ENCODE data around the gene DKKL1. TPM values are rescaled to one million over a fixed set of nuclear protein-coding genes. Genes with fewer than 3 reads are reported as not detected.

Gene DKKL1
- total RNA-seq, 4 donors from 2014 or later, result not detected

GRCh38 chr19:49338691-49339300, 24.9 kb upstream of the DKKL1 start:
- peak in 1 of 2 donors; percentile 29 for DNase-seq (ENCODE audit: low spot score in 2 of 2)
- Histone ChIP-seq H3K27me3 (peaks cover 0 to 17% of the 10 kb centered on the region in 2 donors), H3K9me3 (no peaks in the 10 kb centered on the region), H3K27ac (peak overlapping the region in 1 of 4 donors; percentile 88), H3K4me3 (peak overlapping the region; percentile 23 to 58 (median 36)), H3K36me3 (peaks cover 0 to 32% (median 0%) of the 10 kb centered on the region in 3 donors), H3K4me1 (peaks cover 0 to 37% (median 8%) of the 10 kb centered on the region in 4 donors)
- WGBS, 2 donors, result 9 to 15% methylated on average over 25 to 30 of the region's 30 CpGs
- TF ChIP-seq CTCF (IDR thresholded peaks at IDR 0.05), result no peak
- no peak for TF ChIP-seq EP300 (IDR thresholded peaks at IDR 0.05)
- TF ChIP-seq POLR2A (IDR thresholded peaks at IDR 0.05), result no peak

- H3K4me3 ChIP-seq, result peak overlapping the region; percentile 23 to 58 (median 38)
- TF ChIP-seq CTCF (IDR thresholded peaks at IDR 0.05), result no peak
- peak in 1 of 2 donors; percentile 67 for TF ChIP-seq POLR2A (IDR thresholded peaks at IDR 0.05)
- TF ChIP-seq EP300 (IDR thresholded peaks at IDR 0.05), result peak; percentile 73 to 84
- H3K27ac ChIP-seq, result peak overlapping the region; percentile 56 to 88 (median 80)
- WGBS, 2 donors, result 15 to 17% methylated on average over 24 of the region's 47 CpGs
- peaks cover 0 to 37% (median 8%) of the 10 kb centered on the region in 4 donors for H3K4me1 ChIP-seq
- peaks cover 0 to 39% (median 0%) of the 10 kb centered on the region in 3 donors for H3K36me3 ChIP-seq
- no peaks in the 10 kb centered on the region for H3K9me3 ChIP-seq
- peak; percentile 73 to 77 for DNase-seq (ENCODE audit: low spot score in 2 of 2)
- peaks cover 0 to 17% of the 10 kb centered on the region in 2 donors for H3K27me3 ChIP-seq
These were observed 24.2 kb upstream of the DKKL1 start for GRCh38 chr19:49339301-49340068.

GRCh38 chr19:49340069-49340864, 23.4 kb upstream of the DKKL1 start:
- Histone ChIP-seq H3K9me3 (no peaks in the 10 kb centered on the region), H3K4me1 (peaks cover 0 to 37% (median 8%) of the 10 kb centered on the region in 4 donors), H3K27me3 (peaks cover 0 to 17% of the 10 kb centered on the region in 2 donors), H3K36me3 (peaks cover 0 to 47% (median 0%) of the 10 kb centered on the region in 3 donors), H3K4me3 (peak overlapping the region; percentile 23 to 58 (median 38)), H3K27ac (peak overlapping the region; percentile 68 to 88 (median 80))
- 20 to 26% methylated on average over 36 of the region's 36 CpGs for WGBS, 2 donors
- TF ChIP-seq POLR2A (IDR thresholded peaks at IDR 0.05) (no peak), EP300 (IDR thresholded peaks at IDR 0.05) (peak in 1 of 2 donors; percentile 31)
- peak; percentile 51 to 62 for DNase-seq (ENCODE audit: low spot score in 2 of 2)

- H3K36me3 ChIP-seq, result peaks cover 0 to 55% (median 0%) of the 10 kb centered on the region in 3 donors
- H3K4me3 ChIP-seq, result no peak overlapping the region
- H3K9me3 ChIP-seq, result no peaks in the 10 kb centered on the region
- no peak for TF ChIP-seq EP300 (IDR thresholded peaks at IDR 0.05)
- TF ChIP-seq CTCF (IDR thresholded peaks at IDR 0.05), result no peak
- TF ChIP-seq POLR2A (IDR thresholded peaks at IDR 0.05), result no peak
- H3K27me3 ChIP-seq, result peaks cover 0 to 17% of the 10 kb centered on the region in 2 donors
- WGBS, 2 donors, result 91% methylated on average over 10 to 11 of the region's 11 CpGs
- no peak for DNase-seq (ENCODE audit: low spot score in 2 of 2)
- H3K4me1 ChIP-seq, result peaks cover 0 to 37% (median 8%) of the 10 kb centered on the region in 4 donors
- H3K27ac ChIP-seq, result peak overlapping the region in 3 of 4 donors; percentile 68 to 88 (median 85)
These were observed 22.6 kb upstream of the DKKL1 start for GRCh38 chr19:49340865-49341718.
